Glutamatergic neuron (in vitro differentiated cells): ENCODE results near the gene KIF26B. TPM values are rescaled to one million over a fixed set of nuclear protein-coding genes. Genes with fewer than 3 reads are reported as not detected.

Source experiments
- DNase-seq: peaks from one replicate; pipeline ENCODE4 v3.0.0; 2022
- H3K27ac Mint-ChIP-seq: one replicate; pipeline ENCODE4 v1.8.0; 2020; ENCODE audit warnings: mild to moderate bottlenecking, mixed read lengths, inconsistent platforms; ENCODE audit not compliant: unreplicated experiment
- H3K27me3 Mint-ChIP-seq: one replicate; pipeline ENCODE4 v1.8.0; 2020; ENCODE audit warnings: mild to moderate bottlenecking, moderate library complexity, mixed read lengths, inconsistent platforms; ENCODE audit not compliant: unreplicated experiment
- H3K36me3 Mint-ChIP-seq: one replicate; pipeline ENCODE4 v1.8.0; 2020; ENCODE audit warnings: mild to moderate bottlenecking, mixed read lengths, inconsistent platforms; ENCODE audit not compliant: unreplicated experiment
- H3K4me1 Mint-ChIP-seq: one replicate; pipeline ENCODE4 v1.8.0; 2020; ENCODE audit warnings: mild to moderate bottlenecking, low read depth, mixed read lengths, inconsistent platforms; ENCODE audit not compliant: unreplicated experiment
- H3K4me3 Mint-ChIP-seq: one replicate; pipeline ENCODE4 v1.8.0; 2020; ENCODE audit warnings: mild to moderate bottlenecking, mixed read lengths, inconsistent platforms; ENCODE audit not compliant: unreplicated experiment
- H3K9me3 Mint-ChIP-seq: one replicate; pipeline ENCODE4 v1.8.0; 2020; ENCODE audit warnings: mild to moderate bottlenecking, moderate library complexity, mixed read lengths, inconsistent platforms; ENCODE audit not compliant: unreplicated experiment
- CTCF ChIP-seq: fragments of 200-600 bp; sonication (generic); IDR thresholded peaks from one replicate; pipeline ENCODE4 v1.5.0; 2021; ENCODE audit not compliant: partially characterized antibody, unreplicated experiment
- total RNA-seq: library from RNA; stranded (reverse); fragmentation: NEBNext Ultra II Directional; extraction: Animal tissue kit (Norgen Biotek cat#: 25700); gene quantifications from one replicate; pipeline ENCODE4 v1.2.1, GENCODE V29; 2021; ENCODE audit not compliant: unreplicated experiment

Gene KIF26B
- total RNA-seq, 1 donor from 2014 or later = 2.4 TPM

- no peak for TF ChIP-seq CTCF
- H3K36me3 Mint-ChIP-seq = no peaks in the 10 kb centered on the region
- DNase-seq = no peak
- no peak overlapping the region for H3K4me3 Mint-ChIP-seq
- H3K27me3 Mint-ChIP-seq = peaks cover 5% of the 10 kb centered on the region
- H3K27ac Mint-ChIP-seq = no peak overlapping the region
- peaks cover 17% of the 10 kb centered on the region for H3K4me1 Mint-ChIP-seq
- H3K9me3 Mint-ChIP-seq = peaks cover 4% of the 10 kb centered on the region
These were observed 107.0 kb downstream of the KIF26B start for GRCh38 chr1:245261786-245262185.

GRCh38 chr1:245263529-245264095, 108.8 kb downstream of the KIF26B start:
- Mint-ChIP-seq H3K4me1 (peaks cover 17% of the 10 kb centered on the region), H3K36me3 (no peaks in the 10 kb centered on the region), H3K27ac (peak overlapping the region; percentile 41), H3K27me3 (peaks cover 5% of the 10 kb centered on the region), H3K4me3 (no peak overlapping the region), H3K9me3 (peaks cover 1% of the 10 kb centered on the region)
- DNase-seq = no peak
- TF ChIP-seq CTCF = no peak

- H3K36me3 Mint-ChIP-seq = no peaks in the 10 kb centered on the region
- H3K4me1 Mint-ChIP-seq = peaks cover 17% of the 10 kb centered on the region
- H3K27ac Mint-ChIP-seq = peak overlapping the region; percentile 3
- peak overlapping the region; percentile 16 for H3K4me3 Mint-ChIP-seq
- peaks cover 5% of the 10 kb centered on the region for H3K27me3 Mint-ChIP-seq
- no peak for TF ChIP-seq CTCF
- DNase-seq = no peak
- peaks cover 1% of the 10 kb centered on the region for H3K9me3 Mint-ChIP-seq
These were observed 109.4 kb downstream of the KIF26B start for GRCh38 chr1:245264226-245264625.

- peaks cover 17% of the 10 kb centered on the region for H3K4me1 Mint-ChIP-seq
- H3K27me3 Mint-ChIP-seq = peaks cover 2% of the 10 kb centered on the region
- no peak overlapping the region for H3K27ac Mint-ChIP-seq
- DNase-seq = no peak
- H3K9me3 Mint-ChIP-seq = peaks cover 2% of the 10 kb centered on the region
- H3K36me3 Mint-ChIP-seq = peaks cover 7% of the 10 kb centered on the region
- TF ChIP-seq CTCF = no peak
- H3K4me3 Mint-ChIP-seq = no peak overlapping the region
These were observed 111.3 kb downstream of the KIF26B start for GRCh38 chr1:245266105-245266504.

GRCh38 chr1:245270063-245270462, 115.3 kb downstream of the KIF26B start:
- no peak overlapping the region for H3K4me3 Mint-ChIP-seq
- H3K27ac Mint-ChIP-seq = no peak overlapping the region
- peaks cover 3% of the 10 kb centered on the region for H3K9me3 Mint-ChIP-seq
- peaks cover 8% of the 10 kb centered on the region for H3K36me3 Mint-ChIP-seq
- TF ChIP-seq CTCF = no peak
- no peaks in the 10 kb centered on the region for H3K4me1 Mint-ChIP-seq
- H3K27me3 Mint-ChIP-seq = no peaks in the 10 kb centered on the region
- no peak for DNase-seq
